Kidney (tissue), 14 donors: ENCODE results near the gene GADD45A. TPM values are rescaled to one million over a fixed set of nuclear protein-coding genes. Genes with fewer than 3 reads are reported as not detected.
"Not testable (repeated sequence)": the region's sequence is repeated elsewhere in the genome, so short reads cannot be mapped to it uniquely, and the experiment has no call there.

ENCODE experiments used
- DNase-seq, 5 donors: peaks; one replicate each; pipeline ENCODE4 v3.0.0-alpha.2; 2013 to 2020
- FAIRE-seq: peaks from 2 replicates; lab custom pipeline; 2012; peaks lifted over from hg19 to GRCh38; lab: Jason Lieb, UNC
- H3K27ac ChIP-seq, 2 donors: one replicate each; pipeline ENCODE4 v1.7.0; 2013; ENCODE audit warnings: low read depth in 2 of 2, low read length in 2 of 2, inconsistent platforms in 1 of 2
- H3K27me3 ChIP-seq: one replicate; pipeline ENCODE4 v1.7.1; 2013; ENCODE audit warnings: low read length, inconsistent platforms; ENCODE audit not compliant: control insufficient read depth, insufficient read depth
- H3K36me3 ChIP-seq, 3 donors: one replicate each; pipeline versions ENCODE4 v1.7.0 to v1.7.1; 2013; ENCODE audit warnings: low read length in 3 of 3, control low read depth in 1 of 3, inconsistent platforms in 1 of 3; ENCODE audit not compliant: insufficient read depth in 3 of 3, control insufficient read depth in 2 of 3
- H3K4me1 ChIP-seq, 3 donors: one replicate each; pipeline versions ENCODE4 v1.7.0 to v1.7.1; 2013; ENCODE audit warnings: low read length in 3 of 3, inconsistent platforms in 1 of 3, low read depth in 1 of 3; ENCODE audit not compliant: control insufficient read depth in 2 of 3, insufficient read depth in 2 of 3
- H3K4me3 ChIP-seq, 3 donors: one replicate each; pipeline versions ENCODE4 v1.7.0 to v1.8.1; 2013; ENCODE audit warnings: low read length in 3 of 3, control low read depth in 1 of 3, inconsistent platforms in 1 of 3
- H3K9ac ChIP-seq, 3 donors: one replicate each; pipeline versions ENCODE4 v1.7.0 to v1.7.1; 2013; ENCODE audit warnings: low read length in 3 of 3, control low read depth in 1 of 3, inconsistent platforms in 1 of 3
- H3K9me3 ChIP-seq, 3 donors: one replicate each; pipeline versions ENCODE4 v1.7.0 to v1.7.1; 2013; ENCODE audit warnings: low read length in 3 of 3, control low read depth in 1 of 3, inconsistent platforms in 1 of 3; ENCODE audit not compliant: control insufficient read depth in 2 of 3, insufficient read depth in 1 of 3
- CTCF ChIP-seq: IDR thresholded peaks from 3 replicates; pipeline ENCODE4 v1.5.1; 2012; ENCODE audit warnings: mild to moderate bottlenecking, moderate library complexity, borderline replicate concordance; ENCODE audit not compliant: insufficient read depth; ENCODE audit errors: extremely low read depth
- intact Hi-C: fragments of 100-400 bp; cut with DNase I; formaldehyde crosslinking; loops from one replicate; pipeline ENCODE4 v1.11.1; 2022
- polyA plus RNA-seq: library from polyadenylated mRNA; stranded (reverse); fragments of 350-450 nt; fragmentation: Illumina TruSeq; extraction: RNeasy Lipid Tissue Mini Kit (QIAGEN cat#74804); gene quantifications from one replicate; pipeline ENCODE4 v1.2.3, GENCODE V29; 2014; ENCODE audit warnings: low read depth, low replicate concordance; ENCODE audit not compliant: insufficient read depth
- total RNA-seq: library from RNA; stranded (reverse); fragmentation: NEBNext Ultra II Directional; extraction: Animal tissue kit (Norgen Biotek cat#: 25700); gene quantifications from one replicate; pipeline ENCODE4 v1.2.1, GENCODE V29; 2021
- donor health status: control.
- donor health status: control.
- donor health status: control.
- donor health status: control.
- donor health status: control.
- donor health status: DM: yes; HTN: yes; CAD: no.
- donor health status: Normal renal cell carcinoma (clear cell type).

GADD45A gene
- total and polyA plus RNA-seq, 2 donors from 2014 or later, result 85.6 to 218 TPM

GRCh38 chr1:67653304-67653703 is 31.7 kb upstream of the GADD45A start:
- DNase-seq (no peak), FAIRE-seq (no peak)
- Histone ChIP-seq H3K27ac (no peak overlapping the region), H3K27me3 (no peaks in the 10 kb centered on the region), H3K4me3 (no peak overlapping the region), H3K4me1 (no peaks in the 10 kb centered on the region), H3K9ac (no peak overlapping the region), H3K9me3 (no peaks in the 10 kb centered on the region), H3K36me3 (no peaks in the 10 kb centered on the region)
- TF ChIP-seq CTCF, result no peak
- intact Hi-C loops, result no loop called here

- Histone ChIP-seq H3K4me3 (no peak overlapping the region), H3K9me3 (no peaks in the 10 kb centered on the region), H3K4me1 (no peaks in the 10 kb centered on the region), H3K9ac (no peak overlapping the region), H3K36me3 (no peaks in the 10 kb centered on the region), H3K27me3 (no peaks in the 10 kb centered on the region), H3K27ac (no peak overlapping the region)
- intact Hi-C loops, result no loop called here
- FAIRE-seq (no peak), DNase-seq (no peak)
- no peak for TF ChIP-seq CTCF
Observed at GRCh38 chr1:67655581-67655980, 29.4 kb upstream of the GADD45A start.

GRCh38 chr1:67657152-67657551 is 27.8 kb upstream of the GADD45A start:
- H3K4me1 ChIP-seq, H3K9me3 ChIP-seq, H3K27me3 ChIP-seq, DNase-seq, H3K4me3 ChIP-seq, H3K9ac ChIP-seq, H3K27ac ChIP-seq, FAIRE-seq, H3K36me3 ChIP-seq, intact Hi-C loops: not testable (repeated sequence)

- Histone ChIP-seq H3K36me3 (no peaks in the 10 kb centered on the region), H3K9ac (no peak overlapping the region), H3K4me1 (no peaks in the 10 kb centered on the region), H3K9me3 (no peaks in the 10 kb centered on the region), H3K27me3 (no peaks in the 10 kb centered on the region), H3K4me3 (no peak overlapping the region), H3K27ac (no peak overlapping the region)
- no peak for TF ChIP-seq CTCF
- intact Hi-C loops, result no loop called here
- no peak for DNase-seq
- FAIRE-seq, result no peak
Observed at GRCh38 chr1:67659229-67659628, 25.8 kb upstream of the GADD45A start.
